Epithelial cell of proximal tubule (primary cell): ENCODE measurements around the gene ASCL2. TPM values are rescaled to one million over a fixed set of nuclear protein-coding genes. Genes with fewer than 3 reads are reported as not detected.

ENCODE experiments used
- DNase-seq: peaks from one replicate; pipeline ENCODE4 v3.0.0-alpha.2; 2011; ENCODE audit warnings: low read depth
- H3K4me3 ChIP-seq: 2 replicates; pipeline ENCODE4 v1.5.1; 2011; ENCODE audit warnings: low read depth, mild to moderate bottlenecking, low read length
- total RNA-seq: library from RNA; depleted of rRNA; stranded (reverse); fragments of >200 nt; gene quantifications from 2 replicates; pipeline ENCODE4 v1.2.3, GENCODE V29; 2015
- TF ChIP-seq, protein P1 (sequence below): conservative IDR thresholded peaks from 2 replicates; pipeline ENCODE4 v1.5.1; 2012; ENCODE audit warnings: low read depth, mild to moderate bottlenecking, low read length

Gene ASCL2
- total RNA-seq, 1 donor from 2014 or later, result 0.12 TPM

DNA sequence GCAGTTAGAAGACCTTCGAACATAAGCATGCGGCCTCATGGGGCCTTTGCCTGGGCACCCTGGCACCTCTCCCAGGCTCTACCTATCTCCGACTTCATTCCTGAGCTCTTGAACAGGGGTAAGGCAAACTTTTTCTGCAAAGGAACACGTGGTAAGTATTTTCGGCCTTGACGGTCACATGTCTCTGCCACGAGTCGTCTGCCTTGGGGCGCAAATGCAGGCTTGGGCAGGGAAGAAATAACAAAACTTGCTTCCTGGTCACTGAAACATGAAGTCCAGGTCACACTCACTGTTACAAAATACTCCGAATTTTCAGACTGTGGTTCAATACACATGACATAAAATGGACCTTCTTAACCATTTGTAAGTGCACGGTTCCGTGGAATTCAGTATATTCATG lies 3.4 kb upstream of the ASCL2 start:
- TF ChIP-seq, protein P1, sequence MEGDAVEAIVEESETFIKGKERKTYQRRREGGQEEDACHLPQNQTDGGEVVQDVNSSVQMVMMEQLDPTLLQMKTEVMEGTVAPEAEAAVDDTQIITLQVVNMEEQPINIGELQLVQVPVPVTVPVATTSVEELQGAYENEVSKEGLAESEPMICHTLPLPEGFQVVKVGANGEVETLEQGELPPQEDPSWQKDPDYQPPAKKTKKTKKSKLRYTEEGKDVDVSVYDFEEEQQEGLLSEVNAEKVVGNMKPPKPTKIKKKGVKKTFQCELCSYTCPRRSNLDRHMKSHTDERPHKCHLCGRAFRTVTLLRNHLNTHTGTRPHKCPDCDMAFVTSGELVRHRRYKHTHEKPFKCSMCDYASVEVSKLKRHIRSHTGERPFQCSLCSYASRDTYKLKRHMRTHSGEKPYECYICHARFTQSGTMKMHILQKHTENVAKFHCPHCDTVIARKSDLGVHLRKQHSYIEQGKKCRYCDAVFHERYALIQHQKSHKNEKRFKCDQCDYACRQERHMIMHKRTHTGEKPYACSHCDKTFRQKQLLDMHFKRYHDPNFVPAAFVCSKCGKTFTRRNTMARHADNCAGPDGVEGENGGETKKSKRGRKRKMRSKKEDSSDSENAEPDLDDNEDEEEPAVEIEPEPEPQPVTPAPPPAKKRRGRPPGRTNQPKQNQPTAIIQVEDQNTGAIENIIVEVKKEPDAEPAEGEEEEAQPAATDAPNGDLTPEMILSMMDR, result no peak
- DNase-seq, result no peak
- H3K4me3 ChIP-seq, result no peak overlapping the region

DNA sequence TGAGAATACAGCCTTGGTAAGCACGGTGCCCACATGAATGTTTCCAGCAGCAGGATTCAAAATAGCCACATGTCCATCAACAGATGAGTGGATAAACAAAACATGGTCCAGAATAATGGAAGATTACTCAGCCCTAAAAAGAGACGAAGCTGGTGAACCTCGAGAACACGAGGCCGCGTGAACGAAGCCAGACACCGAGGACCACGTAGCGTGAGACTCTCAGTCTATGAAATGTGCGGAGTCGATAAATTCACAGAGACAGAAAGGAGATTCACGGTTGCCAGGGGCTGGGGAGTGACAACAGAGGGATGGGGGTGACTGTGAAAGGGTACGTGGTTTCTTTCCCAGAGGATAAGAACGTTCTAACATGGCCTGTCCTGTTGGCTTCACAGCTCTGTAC lies 2.9 kb upstream of the ASCL2 start:
- no peak overlapping the region for H3K4me3 ChIP-seq
- no peak for DNase-seq
- TF ChIP-seq, protein P1, result no peak

DNA sequence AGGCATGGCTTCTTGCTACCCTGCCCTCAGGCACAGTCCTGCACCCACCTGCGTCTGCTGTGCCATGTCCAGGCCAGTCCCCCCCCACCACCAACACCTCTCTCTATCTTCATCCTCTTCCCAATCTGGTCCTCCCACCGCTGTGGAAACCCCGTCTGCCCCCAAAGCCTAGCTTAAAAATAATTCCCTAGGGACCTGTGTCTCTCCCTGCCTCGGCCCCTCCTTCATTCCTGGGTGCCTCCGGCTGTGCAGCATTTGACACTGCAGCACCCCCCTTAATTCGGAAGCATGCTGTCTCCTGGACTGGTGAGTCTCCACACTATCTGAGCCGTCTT lies 2.5 kb upstream of the ASCL2 start:
- DNase-seq, result no peak
- no peak overlapping the region for H3K4me3 ChIP-seq
- TF ChIP-seq, protein P1, result no peak

DNA sequence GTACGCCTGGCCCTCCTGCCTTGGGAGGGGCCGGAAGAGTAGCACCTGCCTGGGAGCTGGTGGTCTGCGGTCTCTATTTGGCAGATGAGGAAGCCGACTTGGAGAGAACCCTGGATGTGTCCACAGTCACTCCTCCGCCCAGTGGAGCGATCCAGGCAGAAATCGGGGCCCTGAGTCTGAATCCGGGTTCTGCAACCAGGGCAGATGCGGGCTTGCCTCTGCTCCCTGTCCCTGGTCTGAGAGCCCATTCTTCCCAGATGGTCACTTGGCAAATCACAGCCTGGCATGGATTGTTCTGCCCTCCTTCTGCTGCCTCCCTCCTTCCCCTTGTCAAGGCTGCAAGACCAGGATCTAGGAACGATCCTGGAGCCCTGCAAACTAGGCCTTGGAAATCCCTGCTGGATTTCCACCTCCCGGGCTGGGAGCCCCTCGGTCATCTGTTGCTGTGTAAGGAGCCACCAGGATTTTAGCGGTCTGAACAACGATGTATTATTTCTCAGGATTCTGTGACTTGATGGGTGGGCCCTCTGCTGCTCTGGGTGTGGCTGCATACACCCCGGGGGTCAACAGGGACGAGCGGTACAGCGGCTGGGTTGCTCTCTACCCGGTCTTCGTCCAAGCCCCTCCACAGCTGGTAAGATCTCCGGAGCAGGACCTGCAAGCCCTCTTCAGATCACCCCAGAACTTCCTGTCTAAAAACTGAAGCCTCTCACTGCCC lies 2.0 kb upstream of the ASCL2 start:
- TF ChIP-seq, protein P1, result no peak
- DNase-seq, result no peak

DNA sequence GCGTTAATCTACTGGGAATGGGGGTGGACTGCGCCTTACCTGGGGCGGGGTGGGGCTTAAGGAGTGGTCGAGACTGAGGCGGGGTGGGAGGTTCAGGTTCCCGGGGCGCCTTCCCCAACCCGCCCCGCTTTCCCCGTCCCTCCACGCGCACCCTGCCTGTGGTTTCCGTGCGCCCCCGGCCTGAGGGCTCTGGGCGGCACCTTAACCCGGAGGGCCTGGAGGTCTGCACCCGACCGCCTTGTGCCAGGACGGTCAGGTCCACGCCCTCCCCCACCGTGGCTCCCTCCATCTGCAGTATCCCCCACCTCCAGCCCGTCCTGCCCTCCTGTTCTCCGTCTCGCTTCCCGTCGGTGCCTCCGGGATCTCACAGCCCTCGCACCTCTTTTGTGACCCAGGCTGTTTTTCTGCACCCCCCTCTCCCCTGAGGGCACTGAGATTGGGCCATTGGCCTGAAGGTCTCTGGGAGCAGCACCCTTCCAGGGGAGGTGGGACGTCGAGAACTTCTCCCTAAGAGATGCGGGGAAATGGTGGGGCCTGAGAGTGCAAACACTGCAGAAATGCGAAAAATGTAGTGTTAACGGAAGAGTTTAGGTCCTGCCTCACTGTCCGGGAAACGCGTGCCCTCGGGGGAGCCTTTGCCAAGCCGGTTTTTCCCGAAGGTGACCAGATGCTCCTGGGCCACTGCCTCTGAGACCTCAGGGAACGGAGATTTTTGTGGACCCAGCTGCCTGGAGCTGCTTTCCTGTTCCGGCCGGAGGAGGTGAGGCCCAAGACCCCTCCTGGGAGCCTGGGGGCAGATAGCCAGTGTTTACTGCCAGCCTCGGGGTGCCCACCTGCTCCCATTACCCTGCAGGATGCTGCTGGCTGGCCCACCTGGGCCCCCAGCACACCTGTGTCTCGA lies 1.2 kb upstream of the ASCL2 start:
- no peak for DNase-seq
- TF ChIP-seq, protein P1, result no peak
- H3K4me3 ChIP-seq, result no peak overlapping the region

More for the DNA sequence above, 2.0 kb upstream of the ASCL2 start:
- H3K4me3 ChIP-seq, result no peak overlapping the region

DNA sequence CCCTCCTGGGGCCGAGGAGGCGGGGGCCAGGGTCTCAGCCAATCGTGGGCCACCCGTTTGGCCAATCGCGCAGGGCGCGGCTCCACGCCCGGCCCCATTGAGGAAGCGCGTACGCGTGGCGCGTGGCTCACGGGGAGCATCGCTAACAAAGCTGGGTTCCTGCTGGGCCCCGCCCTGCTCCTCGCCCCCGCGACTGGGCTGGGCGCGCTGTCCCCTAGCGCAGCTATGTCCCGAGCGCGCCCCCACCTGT lies 614 bp upstream of the ASCL2 start:
- no peak overlapping the region for H3K4me3 ChIP-seq
- TF ChIP-seq, protein P1, result no peak
- no peak for DNase-seq
